H1 (cell line): ENCODE results near the gene SHROOM4. TPM values are rescaled to one million over a fixed set of nuclear protein-coding genes. Genes with fewer than 3 reads are reported as not detected.

Experiments used
- CTCF ChIA-PET: fragments of 300-600 bp; sonication (Branson Sonifier 250); formaldehyde crosslinking; loops from one replicate; lab custom pipeline; 2021; ENCODE audit not compliant: partially characterized antibody; lab: Charles Lee
- POLR2A ChIA-PET: fragments of 300-600 bp; sonication (Branson Sonifier 250); formaldehyde crosslinking; loops from one replicate; lab custom pipeline; 2021; ENCODE audit warnings: inconsistent platforms; ENCODE audit not compliant: partially characterized antibody; lab: Charles Lee
- DNase-seq, 2 experiments: peaks; one replicate each; pipeline versions ENCODE4 v3.0.0 to v3.0.0-alpha.2; 2010 to 2022; ENCODE audit warnings: low spot score in 2 of 2, low read depth in 1 of 2, mixed read lengths in 1 of 2
- FAIRE-seq: peaks from 2 replicates; lab custom pipeline; 2011; peaks lifted over from hg19 to GRCh38; lab: Jason Lieb, UNC
- H2AFZ ChIP-seq: 2 replicates; pipeline ENCODE4 v1.8.1; 2012; ENCODE audit warnings: low read length, inconsistent platforms
- H2AK5ac ChIP-seq: 2 replicates; pipeline ENCODE4 v1.6.1; 2013; ENCODE audit warnings: low read depth, low read length
- H2BK120ac ChIP-seq: replicated peaks from 2 replicates; pipeline ENCODE3; 2013; ENCODE audit warnings: low read depth, low read length, inconsistent platforms
- H2BK12ac ChIP-seq: 2 replicates; pipeline ENCODE4 v1.6.1; 2013; ENCODE audit warnings: low read depth, low read length
- H2BK15ac ChIP-seq: 2 replicates; pipeline ENCODE4 v1.6.1; 2013; ENCODE audit warnings: low read length
- H2BK20ac ChIP-seq: 2 replicates; pipeline ENCODE4 v1.6.1; 2013; ENCODE audit warnings: low read length
- H2BK5ac ChIP-seq: 2 replicates; pipeline ENCODE4 v1.6.1; 2013; ENCODE audit warnings: low read depth, low read length
- H3K14ac ChIP-seq: 2 replicates; pipeline ENCODE4 v1.6.1; 2013; ENCODE audit warnings: inconsistent platforms; ENCODE audit not compliant: insufficient read length
- H3K18ac ChIP-seq: 2 replicates; pipeline ENCODE4 v1.6.1; 2013; ENCODE audit warnings: low read length; ENCODE audit errors: extremely low read depth
- H3K23ac ChIP-seq: 2 replicates; pipeline ENCODE4 v1.6.1; 2013; ENCODE audit warnings: inconsistent platforms; ENCODE audit not compliant: insufficient read length
- H3K23me2 ChIP-seq: 2 replicates; pipeline ENCODE4 v1.6.1; 2013; ENCODE audit warnings: low read depth, low read length
- H3K27ac ChIP-seq: 2 replicates; pipeline ENCODE4 v1.6.1; 2011; ENCODE audit warnings: low read depth, low read length, inconsistent platforms
- H3K27me3 ChIP-seq, 4 experiments: replicated peaks in 1 of 4; 1 replicate in 1 of 4; 2 replicates in 3 of 4; pipeline versions ENCODE4 v1.6.1 to v1.8.1; 2011 to 2013; ENCODE audit warnings: low read length in 3 of 4, mild to moderate bottlenecking in 3 of 4, inconsistent platforms in 2 of 4, mixed read lengths in 2 of 4, moderate library complexity in 1 of 4; ENCODE audit not compliant: control insufficient read depth in 3 of 4, insufficient read depth in 3 of 4; ENCODE audit errors: extremely low read depth in 1 of 4
- H3K36me3 ChIP-seq, 4 experiments: 2 replicates each; pipeline versions ENCODE4 v1.6.1 to v1.8.1; 2011 to 2013; ENCODE audit warnings: mild to moderate bottlenecking in 4 of 4, low read length in 3 of 4, moderate library complexity in 2 of 4, control low read depth in 1 of 4, inconsistent platforms in 1 of 4; ENCODE audit not compliant: insufficient read depth in 4 of 4, control insufficient read depth in 2 of 4
- H3K4ac ChIP-seq: replicated peaks from 2 replicates; pipeline ENCODE3; 2013; ENCODE audit warnings: low read length, low read depth, mixed read lengths, inconsistent platforms; ENCODE audit not compliant: insufficient read length
- H3K4me1 ChIP-seq, 4 experiments: replicated peaks in 1 of 4; 1 replicate in 1 of 4; 2 replicates in 3 of 4; pipeline versions ENCODE4 v1.6.1 to v1.8.1; 2011 to 2013; ENCODE audit warnings: low read length in 3 of 4, inconsistent platforms in 2 of 4, mixed read lengths in 1 of 4; ENCODE audit not compliant: insufficient read depth in 4 of 4, control insufficient read depth in 3 of 4
- H3K4me2 ChIP-seq, 2 experiments: 2 replicates each; pipeline versions ENCODE4 v1.6.1 to v1.8.1; 2011 to 2013; ENCODE audit warnings: low read depth in 2 of 2, low read length in 2 of 2, control low read depth in 1 of 2, inconsistent platforms in 1 of 2, mild to moderate bottlenecking in 1 of 2; ENCODE audit not compliant: insufficient read depth in 1 of 2
- H3K4me3 ChIP-seq, 4 experiments: fragments of 200-600, 300-600 bp in 1 of 4; sonication (generic), shearing (Covaris generic), sonication (Bioruptor Twin) in 1 of 4; 2 replicates each; pipeline versions ENCODE4 v1.5.1 to v1.8.1; 2011 to 2016; ENCODE audit warnings: low read length in 4 of 4, low read depth in 3 of 4, control low read depth in 2 of 4, inconsistent platforms in 2 of 4, mild to moderate bottlenecking in 2 of 4, mixed read lengths in 1 of 4, moderate library complexity in 1 of 4; ENCODE audit not compliant: insufficient read depth in 2 of 4; ENCODE audit errors: extremely low read depth in 1 of 4
- H3K56ac ChIP-seq: replicated peaks from 2 replicates; pipeline ENCODE3; 2013; ENCODE audit warnings: low read depth, mild to moderate bottlenecking, mixed read lengths, low read length, inconsistent platforms; ENCODE audit not compliant: insufficient read length
- H3K79me1 ChIP-seq: 2 replicates; pipeline ENCODE4 v1.6.1; 2013; ENCODE audit warnings: low read depth, low read length, control low read depth
- H3K79me2 ChIP-seq, 2 experiments: 2 replicates each; pipeline versions ENCODE4 v1.6.1 to v1.8.1; 2012 to 2013; ENCODE audit warnings: low read length in 2 of 2, mild to moderate bottlenecking in 2 of 2, inconsistent platforms in 1 of 2; ENCODE audit not compliant: insufficient read depth in 2 of 2, control insufficient read depth in 1 of 2
- H3K9ac ChIP-seq, 4 experiments: replicated peaks in 1 of 4; 1 replicate in 1 of 4; 2 replicates in 3 of 4; pipeline versions ENCODE4 v1.6.1 to v1.8.1; 2011 to 2013; ENCODE audit warnings: low read depth in 3 of 4, low read length in 3 of 4, control low read depth in 2 of 4, mild to moderate bottlenecking in 2 of 4, moderate library complexity in 2 of 4, inconsistent platforms in 1 of 4; ENCODE audit errors: extremely low read depth in 1 of 4
- H3K9me3 ChIP-seq, 2 experiments: 2 replicates each; pipeline versions ENCODE4 v1.6.1 to v1.8.1; 2012 to 2013; ENCODE audit warnings: mild to moderate bottlenecking in 2 of 2, moderate library complexity in 2 of 2, control low read depth in 1 of 2, inconsistent platforms in 1 of 2, low read depth in 1 of 2, low read length in 1 of 2, mixed read lengths in 1 of 2; ENCODE audit not compliant: insufficient read depth in 2 of 2
- H4K20me1 ChIP-seq, 2 experiments: replicated peaks in 1 of 2; 2 replicates each; pipeline versions ENCODE3 to v1.8.1; 2011 to 2013; ENCODE audit warnings: inconsistent platforms in 2 of 2, low read length in 2 of 2, mild to moderate bottlenecking in 1 of 2; ENCODE audit not compliant: insufficient read depth in 2 of 2, control insufficient read depth in 1 of 2
- H4K5ac ChIP-seq: 2 replicates; pipeline ENCODE4 v1.6.1; 2013; ENCODE audit warnings: low read length, low read depth, mixed read lengths, inconsistent platforms; ENCODE audit not compliant: insufficient read length
- H4K8ac ChIP-seq: 2 replicates; pipeline ENCODE4 v1.8.0; 2013; ENCODE audit warnings: mild to moderate bottlenecking, moderate library complexity, low read length, inconsistent platforms; ENCODE audit not compliant: insufficient read depth; ENCODE audit errors: extremely low read depth
- H4K91ac ChIP-seq: replicated peaks from 2 replicates; pipeline ENCODE3; 2013; ENCODE audit warnings: low read length, mixed read lengths, inconsistent platforms; ENCODE audit not compliant: insufficient read length
- BACH1 ChIP-seq: IDR thresholded peaks from 2 replicates; pipeline ENCODE4 v1.6.1; 2012; ENCODE audit warnings: low read length, improper control_type of control experiment
- BRCA1 ChIP-seq: IDR thresholded peaks from 2 replicates; pipeline ENCODE4 v1.6.1; 2012; ENCODE audit warnings: low read depth, low read length, improper control_type of control experiment
- CBX8 ChIP-seq: fragments of 300-800, 300-1000 bp; sonication (generic); IDR thresholded peaks from 2 replicates; pipeline ENCODE4 v1.7.1; 2016; ENCODE audit warnings: low read depth, low read length, borderline replicate concordance
- CREB1 ChIP-seq: IDR thresholded peaks from 2 replicates; pipeline ENCODE4 v1.6.1; 2012; ENCODE audit warnings: inconsistent platforms
- GTF2F1 ChIP-seq: IDR thresholded peaks from 2 replicates; pipeline ENCODE4 v1.6.1; 2012; ENCODE audit warnings: low read depth, low read length, improper control_type of control experiment, borderline replicate concordance
- SP2 ChIP-seq: IDR thresholded peaks from 2 replicates; pipeline ENCODE4 v1.6.1; 2012; ENCODE audit warnings: mild to moderate bottlenecking, low read length, inconsistent platforms
- TBP ChIP-seq: IDR thresholded peaks from 2 replicates; pipeline ENCODE4 v1.6.1; 2011; ENCODE audit warnings: low read depth, low read length, improper control_type of control experiment
- WGBS, 2 experiments: shearing (Covaris generic) in 1 of 2; methylation state at CpG; one replicate each; pipeline versions ENCODE4 v1.1.6 to v1.1.7; 2013 to 2015; ENCODE audit warnings: low lambda C conversion rate in 2 of 2, mixed read lengths in 2 of 2, inconsistent platforms in 1 of 2, low coverage in 1 of 2, missing lambda C conversion rate in 1 of 2; ENCODE audit not compliant: insufficient replicate concordance in 2 of 2, insufficient coverage in 1 of 2, insufficient read length in 1 of 2; ENCODE audit errors: extremely low coverage in 1 of 2, missing lambda C conversion rate in 1 of 2; 5-methylcytosine and 5-hydroxymethylcytosine counted together
- polyA plus RNA-seq, 7 experiments: library from polyadenylated mRNA; depleted of rRNA in 3 of 7; stranded (reverse) in 5 of 7; unstranded in 2 of 7; fragments of >200 nt in 5 of 7; fragments of 200-250 nt in 2 of 7; gene quantifications; 1 replicate in 5 of 7; 2 replicates in 1 of 7; 4 replicates in 1 of 7; pipeline versions ENCODE4 v1.2.1 to v1.2.3, GENCODE V29; 2011 to 2013; ENCODE audit warnings: missing spikeins in 2 of 7, mixed read lengths in 2 of 7
- total RNA-seq: library from RNA; stranded (reverse); fragmentation: NEBNext Ultra II Directional; extraction: Animal tissue kit (Norgen Biotek cat#: 25700); gene quantifications from 2 replicates; pipeline ENCODE4 v1.2.1, GENCODE V29; 2021

The SHROOM4 gene
- total and polyA plus RNA-seq, 2 of the 8 experiments (the other 6 are each of a cell fraction or from before 2014, with no cell fraction given) = 1.6 to 5.6 TPM

- ChIA-PET CTCF (no interaction called here), POLR2A (no interaction called here)
- no peak for FAIRE-seq
- H3K4me3 ChIP-seq = no peak overlapping the region
- H3K79me2 ChIP-seq = no peaks in the 10 kb centered on the region
- H2AFZ ChIP-seq = no peak overlapping the region
- no peak overlapping the region for H2BK20ac ChIP-seq
- no peak overlapping the region for H3K9ac ChIP-seq
- H3K23me2 ChIP-seq = no peaks in the 10 kb centered on the region
- no peak overlapping the region for H2BK12ac ChIP-seq
- H3K27me3 ChIP-seq = no peaks in the 10 kb centered on the region
- TF ChIP-seq CBX8 (no peak), GTF2F1 (no peak), BACH1 (no peak), BRCA1 (no peak), SP2 (no peak), TBP (no peak), CREB1 (no peak)
- H3K4me1 ChIP-seq = no peaks in the 10 kb centered on the region
- H3K18ac ChIP-seq = no peak overlapping the region
- no peak overlapping the region for H2BK15ac ChIP-seq
- no peak overlapping the region for H2AK5ac ChIP-seq
- no peak overlapping the region for H3K23ac ChIP-seq
- H4K20me1 ChIP-seq = no peaks in the 10 kb centered on the region
- H3K56ac ChIP-seq = no peak overlapping the region
- H3K79me1 ChIP-seq = no peaks in the 10 kb centered on the region
- H2BK5ac ChIP-seq = no peak overlapping the region
- H4K91ac ChIP-seq = no peak overlapping the region
- no peak overlapping the region for H3K27ac ChIP-seq
- H3K36me3 ChIP-seq = no peaks in the 10 kb centered on the region
- no peak overlapping the region for H3K4me2 ChIP-seq
- H4K5ac ChIP-seq = no peak overlapping the region
- H3K14ac ChIP-seq = no peak overlapping the region
- no peak overlapping the region for H4K8ac ChIP-seq
- H3K4ac ChIP-seq = no peak overlapping the region
- no peak for DNase-seq
- H3K9me3 ChIP-seq = no peaks in the 10 kb centered on the region
- 86% methylated on average over 3 of the region's 3 CpGs; no CpG with 5 or more reads in 1 of the 2 experiments for WGBS, 2 experiments
- H2BK120ac ChIP-seq = no peak overlapping the region
Measured at GRCh38 chrX:50765986-50766385, 48.0 kb downstream of the SHROOM4 start.
